Vagina (tissue), 2 donors: ENCODE measurements around the gene GPR37L1. TPM values are rescaled to one million over a fixed set of nuclear protein-coding genes. Genes with fewer than 3 reads are reported as not detected.

ENCODE experiments used
- DNase-seq, 2 donors: peaks; one replicate each; pipeline ENCODE4 v3.0.0-alpha.2; 2017; ENCODE audit errors: extremely low spot score in 2 of 2
- H3K27ac ChIP-seq: fragments of 200-600 bp; sonication (generic); one replicate; pipeline ENCODE4 v1.5.1; 2019
- H3K27me3 ChIP-seq: fragments of 200-600 bp; sonication (generic); one replicate; pipeline ENCODE4 v1.5.1; 2019
- H3K36me3 ChIP-seq, 2 donors: fragments of 200-600 bp; sonication (generic); one replicate each; pipeline ENCODE4 v1.5.1; 2017 to 2019
- H3K4me1 ChIP-seq: fragments of 200-600 bp; sonication (generic); one replicate; pipeline ENCODE4 v1.5.1; 2019
- H3K4me3 ChIP-seq, 2 donors: fragments of 200-600 bp; sonication (generic); 1 replicate in 1 of 2; 2 replicates in 1 of 2; pipeline ENCODE4 v1.5.1; 2016 to 2019
- H3K9me3 ChIP-seq: fragments of 200-600 bp; sonication (generic); one replicate; pipeline ENCODE4 v1.5.1; 2019
- POLR2A ChIP-seq, 2 donors: fragments of 450-650 bp; IDR thresholded peaks; one replicate each; pipeline ENCODE4 v1.6.1; 2017; ENCODE audit warnings: antibody characterized with exemption in 2 of 2, mild to moderate bottlenecking in 2 of 2, moderate library complexity in 2 of 2
- POLR2AphosphoS5 ChIP-seq, 2 donors: sonication (generic); formaldehyde crosslinking; IDR thresholded peaks; one replicate each; pipeline ENCODE4 v1.9.0; 2017; ENCODE audit warnings: antibody characterized with exemption in 2 of 2, mild to moderate bottlenecking in 2 of 2, low read depth in 1 of 2; ENCODE audit not compliant: insufficient read depth in 1 of 2
- intact Hi-C: fragments of 100-400 bp; cut with DNase I; formaldehyde crosslinking; loops from one replicate; pipeline ENCODE4 v1.15.1; 2023
- total RNA-seq: library from RNA; depleted of rRNA; stranded (reverse); fragments of >200 nt; gene quantifications from one replicate; pipeline ENCODE4 v1.2.3, GENCODE V29; 2016
- TF ChIP-seq, protein P1 (sequence below), 3 experiments: fragments of 450-650 bp in 2 of 3; fragments of 200-600 bp in 1 of 3; sonication (generic) in 1 of 3; IDR thresholded peaks; one replicate each; pipeline ENCODE4 v1.5.1; 2017 to 2019; ENCODE audit warnings: antibody characterized with exemption in 3 of 3, mild to moderate bottlenecking in 2 of 3, moderate library complexity in 2 of 3

GPR37L1 gene
- total RNA-seq, 1 donor from 2014 or later: 0.25 TPM

DNA sequence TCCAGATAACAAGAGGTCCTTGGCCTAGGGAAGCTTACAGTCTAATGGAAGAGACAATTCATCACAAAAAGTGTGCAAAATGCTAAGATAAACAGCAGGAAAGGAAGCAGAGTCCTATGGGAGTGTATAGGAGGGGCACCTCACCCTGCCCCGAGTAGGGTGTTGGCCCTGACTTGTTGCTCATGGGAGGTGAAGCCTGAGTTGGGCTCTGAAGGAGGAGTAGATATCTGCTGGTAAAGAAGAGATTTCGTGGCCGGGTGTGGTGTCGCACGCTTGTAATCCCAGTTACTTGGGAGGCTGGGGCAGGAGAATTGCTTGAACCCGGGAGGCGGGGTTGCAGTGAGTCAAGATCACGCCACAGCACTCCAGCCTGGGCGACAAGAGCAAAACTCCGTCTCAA, 18.6 kb upstream of the GPR37L1 start:
- DNase-seq: no peak
- H3K27ac ChIP-seq: no peak overlapping the region

DNA sequence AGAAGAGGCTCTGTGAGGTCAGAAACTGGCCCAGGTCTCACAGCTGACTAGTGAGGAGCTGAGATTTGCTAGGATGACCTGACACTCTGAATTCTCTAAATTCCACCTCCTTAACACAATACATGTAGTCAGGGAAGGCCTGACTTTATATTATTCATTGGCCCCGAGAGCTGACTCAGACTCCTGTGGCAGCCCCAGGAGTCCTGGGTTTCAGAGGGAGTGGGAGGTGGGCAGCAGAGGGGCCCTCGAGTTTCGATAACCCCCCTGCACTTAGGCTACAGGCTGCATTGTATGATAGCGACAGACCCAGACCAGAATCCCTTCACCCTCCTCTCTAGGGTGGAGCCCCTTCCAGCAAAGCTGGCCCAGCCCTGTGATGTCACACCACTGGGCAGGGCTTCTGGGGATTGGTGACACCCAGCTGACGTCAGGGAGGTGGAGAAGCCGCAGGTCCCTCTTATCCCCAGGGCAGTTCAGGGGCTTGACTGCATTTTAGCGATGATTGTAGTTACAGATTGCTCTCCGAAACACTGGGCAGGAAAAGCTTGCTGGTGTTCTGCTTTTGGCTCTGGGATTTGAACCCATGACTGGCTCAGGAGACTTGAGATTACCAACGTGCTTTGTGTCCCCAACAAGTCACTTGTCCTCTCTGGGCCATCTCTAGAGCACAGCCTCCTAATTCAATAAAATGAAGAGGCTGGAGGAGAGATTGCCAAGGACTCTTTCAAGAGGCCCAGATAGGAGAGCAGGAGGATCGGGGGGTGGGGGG, 17.0 kb upstream of the GPR37L1 start:
- intact Hi-C loops: no loop called here
- H3K4me1 ChIP-seq: no peaks in the 10 kb centered on the region
- H3K4me3 ChIP-seq: no peak overlapping the region
- DNase-seq: no peak
- no peaks in the 10 kb centered on the region for H3K27me3 ChIP-seq
- no peaks in the 10 kb centered on the region for H3K9me3 ChIP-seq
- TF ChIP-seq POLR2A (IDR thresholded peaks at IDR 0.05) (no peak), POLR2AphosphoS5 (IDR thresholded peaks at IDR 0.05; ENCODE audit: insufficient read depth in 1 of 2, low read depth in 1 of 2) (no peak)
- TF ChIP-seq, protein P1, sequence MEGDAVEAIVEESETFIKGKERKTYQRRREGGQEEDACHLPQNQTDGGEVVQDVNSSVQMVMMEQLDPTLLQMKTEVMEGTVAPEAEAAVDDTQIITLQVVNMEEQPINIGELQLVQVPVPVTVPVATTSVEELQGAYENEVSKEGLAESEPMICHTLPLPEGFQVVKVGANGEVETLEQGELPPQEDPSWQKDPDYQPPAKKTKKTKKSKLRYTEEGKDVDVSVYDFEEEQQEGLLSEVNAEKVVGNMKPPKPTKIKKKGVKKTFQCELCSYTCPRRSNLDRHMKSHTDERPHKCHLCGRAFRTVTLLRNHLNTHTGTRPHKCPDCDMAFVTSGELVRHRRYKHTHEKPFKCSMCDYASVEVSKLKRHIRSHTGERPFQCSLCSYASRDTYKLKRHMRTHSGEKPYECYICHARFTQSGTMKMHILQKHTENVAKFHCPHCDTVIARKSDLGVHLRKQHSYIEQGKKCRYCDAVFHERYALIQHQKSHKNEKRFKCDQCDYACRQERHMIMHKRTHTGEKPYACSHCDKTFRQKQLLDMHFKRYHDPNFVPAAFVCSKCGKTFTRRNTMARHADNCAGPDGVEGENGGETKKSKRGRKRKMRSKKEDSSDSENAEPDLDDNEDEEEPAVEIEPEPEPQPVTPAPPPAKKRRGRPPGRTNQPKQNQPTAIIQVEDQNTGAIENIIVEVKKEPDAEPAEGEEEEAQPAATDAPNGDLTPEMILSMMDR (IDR thresholded peaks at IDR 0.05): no peak
- H3K36me3 ChIP-seq: no peaks in the 10 kb centered on the region
- no peak overlapping the region for H3K27ac ChIP-seq

More for the DNA sequence above, 18.6 kb upstream of the GPR37L1 start:
- no peaks in the 10 kb centered on the region for H3K27me3 ChIP-seq
- no peaks in the 10 kb centered on the region for H3K36me3 ChIP-seq
- intact Hi-C loops: no loop called here
- H3K9me3 ChIP-seq: no peaks in the 10 kb centered on the region
- no peak overlapping the region for H3K4me3 ChIP-seq
- no peaks in the 10 kb centered on the region for H3K4me1 ChIP-seq
- TF ChIP-seq POLR2AphosphoS5 (IDR thresholded peaks at IDR 0.05; ENCODE audit: insufficient read depth in 1 of 2, low read depth in 1 of 2): no peak
- TF ChIP-seq, protein P1 (IDR thresholded peaks at IDR 0.05): no peak
- TF ChIP-seq POLR2A (IDR thresholded peaks at IDR 0.05): no peak

GRCh38 chr1:202106340-202107254, 16.1 kb upstream of the GPR37L1 start:
- TF ChIP-seq POLR2A (IDR thresholded peaks at IDR 0.05): no peak
- TF ChIP-seq, protein P1 (IDR thresholded peaks at IDR 0.05): no peak
- no peak for TF ChIP-seq POLR2AphosphoS5 (IDR thresholded peaks at IDR 0.05; ENCODE audit: insufficient read depth in 1 of 2, low read depth in 1 of 2)
- no peak for DNase-seq
- Histone ChIP-seq H3K9me3 (no peaks in the 10 kb centered on the region), H3K4me3 (no peak overlapping the region), H3K4me1 (no peaks in the 10 kb centered on the region), H3K36me3 (no peaks in the 10 kb centered on the region), H3K27ac (no peak overlapping the region), H3K27me3 (no peaks in the 10 kb centered on the region)
- intact Hi-C loops: no loop called here

DNA sequence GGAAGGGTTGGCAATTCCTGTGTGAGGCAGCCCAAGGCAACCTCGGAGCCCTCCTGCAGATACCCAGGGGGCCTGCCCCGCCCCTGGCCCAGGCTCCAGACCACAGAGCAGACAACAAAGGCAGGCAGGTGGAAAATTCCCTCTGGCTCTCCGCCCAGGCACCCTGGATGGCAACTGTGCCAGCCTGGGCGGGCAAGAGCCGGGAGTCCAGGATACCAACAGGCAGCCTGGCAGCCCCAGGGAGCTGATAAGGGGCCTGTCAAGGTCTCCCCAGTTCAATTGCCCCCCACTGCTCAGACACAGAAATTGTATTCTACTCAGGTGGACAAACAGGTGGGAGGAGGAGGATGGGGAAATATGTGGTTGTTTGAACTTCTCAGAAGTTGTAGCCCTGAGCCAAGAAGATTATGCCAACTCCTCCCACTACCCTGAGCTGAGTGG, 15.4 kb upstream of the GPR37L1 start:
- H3K4me1 ChIP-seq: no peaks in the 10 kb centered on the region
- no peak overlapping the region for H3K27ac ChIP-seq
- H3K27me3 ChIP-seq: no peaks in the 10 kb centered on the region
- intact Hi-C loops: no loop called here
- TF ChIP-seq, protein P1 (IDR thresholded peaks at IDR 0.05): no peak
- no peak for TF ChIP-seq POLR2AphosphoS5 (IDR thresholded peaks at IDR 0.05; ENCODE audit: insufficient read depth in 1 of 2, low read depth in 1 of 2)
- no peak for TF ChIP-seq POLR2A (IDR thresholded peaks at IDR 0.05)
- DNase-seq: no peak
- no peaks in the 10 kb centered on the region for H3K36me3 ChIP-seq
- H3K9me3 ChIP-seq: no peaks in the 10 kb centered on the region
- H3K4me3 ChIP-seq: no peak overlapping the region
